IMR-90 (cell line): ENCODE measurements around the gene S1PR4. TPM values are rescaled to one million over a fixed set of nuclear protein-coding genes. Genes with fewer than 3 reads are reported as not detected.

ENCODE experiments used
- ATAC-seq: fragments of 200-7000 bp; cut with Tn5 transposase; 2 replicates; pipeline ENCODE4 v1.9.1; 2020; ENCODE audit warnings: low read depth, mild to moderate bottlenecking, moderate library complexity
- BruUV-seq: library from RNA; stranded (reverse); fragments of 400-500 nt; replicated peaks from 2 replicates; lab custom pipeline; 2021; lab: Mats Ljungman, UMichigan
- CTCF ChIA-PET: fragments of 300-600 bp; formaldehyde crosslinking; extraction: SDS; loops from one replicate; lab custom pipeline; 2021; ENCODE audit warnings: antibody characterized with exemption; lab: Yijun Ruan, JAX
- POLR2A ChIA-PET: fragments of 300-600 bp; sonication (Branson Sonifier 250); formaldehyde crosslinking; loops from one replicate; lab custom pipeline; 2022; ENCODE audit warnings: antibody characterized with exemption; ENCODE audit not compliant: unreplicated experiment; lab: Charles Lee
- DNase-seq: peaks from one replicate; pipeline ENCODE4 v3.0.0; 2013
- H2AFZ ChIP-seq: replicated peaks from 2 replicates; pipeline ENCODE3; 2013; ENCODE audit warnings: low read length, mild to moderate bottlenecking; ENCODE audit not compliant: poor library complexity
- H2AK5ac ChIP-seq: 2 replicates; pipeline ENCODE4 v1.6.1; 2013; ENCODE audit warnings: low read depth, low read length, inconsistent platforms
- H2AK9ac ChIP-seq: replicated peaks from 2 replicates; pipeline ENCODE3; 2013; ENCODE audit warnings: mild to moderate bottlenecking, low read depth, low read length, moderate library complexity; ENCODE audit not compliant: poor library complexity
- H2BK120ac ChIP-seq: 2 replicates; pipeline ENCODE4 v1.6.1; 2013; ENCODE audit warnings: low read depth, low read length, inconsistent platforms
- H2BK15ac ChIP-seq: 3 replicates; pipeline ENCODE4 v1.6.1; 2013; ENCODE audit warnings: low read depth, low read length, inconsistent platforms
- H2BK20ac ChIP-seq: 2 replicates; pipeline ENCODE4 v1.6.1; 2013; ENCODE audit warnings: low read depth, mild to moderate bottlenecking, inconsistent platforms, low read length, moderate library complexity
- H2BK5ac ChIP-seq: 2 replicates; pipeline ENCODE4 v1.6.1; 2013; ENCODE audit warnings: mild to moderate bottlenecking, low read depth, low read length, inconsistent platforms; ENCODE audit not compliant: poor library complexity, severe bottlenecking
- H3K14ac ChIP-seq: replicated peaks from 2 replicates; pipeline ENCODE4 v1.6.1; 2013; ENCODE audit warnings: low read depth, low read length, inconsistent platforms
- H3K18ac ChIP-seq: 2 replicates; pipeline ENCODE4 v1.6.1; 2013; ENCODE audit warnings: low read depth, low read length, control low read depth
- H3K23ac ChIP-seq: 2 replicates; pipeline ENCODE4 v1.6.1; 2013; ENCODE audit warnings: low read depth, low read length, inconsistent platforms
- H3K27ac ChIP-seq: 2 replicates; pipeline ENCODE4 v1.5.1; 2013; ENCODE audit warnings: mild to moderate bottlenecking, control low read depth, low read length; ENCODE audit not compliant: insufficient read depth
- H3K27me3 ChIP-seq: 2 replicates; pipeline ENCODE4 v1.6.1; 2013; ENCODE audit warnings: low read length; ENCODE audit not compliant: control insufficient read depth, insufficient read depth
- H3K36me3 ChIP-seq: 2 replicates; pipeline ENCODE4 v1.6.1; 2013; ENCODE audit warnings: low read length, mixed read lengths; ENCODE audit not compliant: control insufficient read depth, insufficient read depth
- H3K4ac ChIP-seq: 2 replicates; pipeline ENCODE4 v1.6.1; 2013; ENCODE audit warnings: low read depth, low read length, inconsistent platforms
- H3K4me1 ChIP-seq: 2 replicates; pipeline ENCODE4 v1.6.1; 2013; ENCODE audit warnings: low read length, mixed read lengths; ENCODE audit not compliant: control insufficient read depth, insufficient read depth
- H3K4me2 ChIP-seq: 2 replicates; pipeline ENCODE4 v1.6.1; 2013; ENCODE audit warnings: low read depth, mild to moderate bottlenecking, control low read depth, low read length, moderate library complexity
- H3K4me3 ChIP-seq: 2 replicates; pipeline ENCODE4 v1.5.1; 2013; ENCODE audit warnings: low read depth, mild to moderate bottlenecking, control low read depth, low read length, moderate library complexity; ENCODE audit not compliant: insufficient read depth
- H3K56ac ChIP-seq: 2 replicates; pipeline ENCODE4 v1.6.1; 2013; ENCODE audit warnings: low read length, inconsistent platforms; ENCODE audit not compliant: insufficient read depth; ENCODE audit errors: extremely low read depth
- H3K79me1 ChIP-seq, 2 experiments: 2 replicates each; pipeline ENCODE4 v1.6.1; 2013; ENCODE audit warnings: low read length in 2 of 2, inconsistent platforms in 1 of 2, low read depth in 1 of 2
- H3K9ac ChIP-seq: 2 replicates; pipeline ENCODE4 v1.6.1; 2013; ENCODE audit warnings: low read depth, low read length, control low read depth
- H3K9me1 ChIP-seq: 2 replicates; pipeline ENCODE4 v1.6.1; 2013; ENCODE audit warnings: low read length, inconsistent platforms; ENCODE audit not compliant: insufficient read depth
- H3K9me3 ChIP-seq: 2 replicates; pipeline ENCODE4 v1.6.1; 2013; ENCODE audit warnings: low read length; ENCODE audit not compliant: control insufficient read depth, insufficient read depth
- H4K20me1 ChIP-seq: 2 replicates; pipeline ENCODE4 v1.6.1; 2013; ENCODE audit warnings: low read length, inconsistent platforms; ENCODE audit not compliant: insufficient read depth
- H4K5ac ChIP-seq: 2 replicates; pipeline ENCODE4 v1.6.1; 2013; ENCODE audit warnings: mild to moderate bottlenecking, low read depth, low read length, control low read depth
- H4K8ac ChIP-seq, 2 experiments: 2 replicates each; pipeline ENCODE4 v1.6.1; 2013; ENCODE audit warnings: low read depth in 2 of 2, low read length in 2 of 2, control low read depth in 1 of 2, inconsistent platforms in 1 of 2
- H4K91ac ChIP-seq: 2 replicates; pipeline ENCODE4 v1.6.1; 2013; ENCODE audit warnings: low read depth, low read length, inconsistent platforms; ENCODE audit not compliant: insufficient read depth
- CTCF ChIP-seq: conservative IDR thresholded peaks from 2 replicates; pipeline ENCODE4 v1.5.1; 2012; ENCODE audit warnings: mild to moderate bottlenecking, low read depth, low read length, improper control_type of control experiment
- NFE2L2 ChIP-seq: fragments of 150-350 bp; IDR thresholded peaks from 2 replicates; pipeline ENCODE4 v1.6.1; 2016; ENCODE audit warnings: low read depth, mild to moderate bottlenecking, low read length
- RAD21 ChIP-seq: IDR thresholded peaks from 2 replicates; pipeline ENCODE4 v1.6.1; 2012; ENCODE audit warnings: low read length, improper control_type of control experiment
- RCOR1 ChIP-seq: IDR thresholded peaks from 2 replicates; pipeline ENCODE4 v1.6.1; 2012; ENCODE audit warnings: mild to moderate bottlenecking, low read length, improper control_type of control experiment; ENCODE audit not compliant: insufficient replicate concordance
- SMC3 ChIP-seq: fragments of 150-350 bp; IDR thresholded peaks from 2 replicates; pipeline ENCODE4 v1.6.1; 2016; ENCODE audit warnings: low read depth, mild to moderate bottlenecking, antibody characterized with exemption, low read length, moderate library complexity
- WGBS, 2 experiments: methylation state at CpG; one replicate each; pipeline versions ENCODE4 v1.1.5 to v1.1.7; 2013; ENCODE audit warnings: missing lambda C conversion rate in 2 of 2; ENCODE audit not compliant: insufficient read length in 1 of 2; ENCODE audit errors: extremely low coverage in 2 of 2; 5-methylcytosine and 5-hydroxymethylcytosine counted together
- dilution Hi-C: fragments of 300-500 bp; cut with HindIII; formaldehyde crosslinking; loops from one replicate; pipeline ENCODE4 v1.14.3; 2018; ENCODE audit warnings: low sequenced_read_pairs; ENCODE audit not compliant: unreplicated experiment
- in situ Hi-C: fragments of 300-500 bp; cut with MboI; formaldehyde crosslinking; loops from 3 replicates; pipeline ENCODE4 v1.14.3; 2019; ENCODE audit warnings: low sequenced_read_pairs, inconsistent platforms, mixed read lengths
- intact Hi-C: fragments of 100-400 bp; cut with micrococcal nuclease; formaldehyde crosslinking; loops from 2 replicates; pipeline ENCODE4 v1.10.0; 2022
- polyA plus RNA-seq, 3 experiments: library from polyadenylated mRNA; depleted of rRNA; stranded (reverse); fragments of >200 nt; gene quantifications; 2 replicates each; pipeline ENCODE4 v1.2.3, GENCODE V29; 2012; ENCODE audit warnings: low replicate concordance in 1 of 3
- total RNA-seq: library from RNA; depleted of rRNA; stranded (reverse); fragments of >200 nt; gene quantifications from 2 replicates; pipeline ENCODE4 v1.2.3, GENCODE V29; 2012

S1PR4 gene
- total and polyA plus RNA-seq, 2 of the 4 experiments (the other 2 are of a cell fraction): not detected

GRCh38 chr19:3208317-3209207 is 30.0 kb downstream of the S1PR4 start (continued):
- TF ChIP-seq RCOR1: no peak

DNA sequence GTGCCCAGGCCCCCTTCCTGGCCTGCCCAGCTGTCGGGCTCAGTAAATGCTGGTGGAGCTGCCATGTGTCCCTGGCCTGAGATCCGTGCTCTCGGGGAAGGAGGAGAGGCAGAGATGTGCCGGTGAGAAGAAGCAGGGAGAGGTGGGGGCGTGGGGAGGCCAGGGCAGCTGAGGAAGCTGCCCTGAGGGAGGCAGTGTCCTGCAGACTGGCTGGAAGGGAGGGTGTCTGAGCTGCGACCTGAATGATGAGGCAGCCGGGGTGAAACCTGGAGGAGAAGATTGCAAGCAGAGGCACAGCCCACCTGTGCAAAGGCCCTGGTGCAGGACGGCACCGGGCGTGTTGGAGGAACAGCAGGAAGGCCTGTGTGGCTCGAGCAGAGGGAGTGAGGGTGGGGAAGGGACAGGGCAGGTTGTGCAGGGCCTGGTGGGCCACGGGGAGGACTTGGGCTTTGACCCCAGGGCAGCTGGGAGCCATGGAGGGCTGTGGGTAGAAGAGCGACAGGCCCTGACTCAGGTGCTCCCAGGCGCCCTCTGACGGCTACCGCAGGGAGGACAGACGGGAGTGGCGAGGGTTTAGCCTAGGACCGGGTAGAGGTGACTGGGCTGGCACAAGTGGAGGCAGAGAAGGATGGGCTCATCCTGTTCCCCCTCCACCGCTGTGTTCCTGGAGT is 31.9 kb downstream of the S1PR4 start:
- H3K27me3 ChIP-seq: no peaks in the 10 kb centered on the region
- peak; percentile 92 for ATAC-seq
- H3K4me1 ChIP-seq: no peaks in the 10 kb centered on the region
- peak overlapping the region; percentile 14 for H2AFZ ChIP-seq
- H3K79me1 ChIP-seq: no peaks in the 10 kb centered on the region
- no peak overlapping the region for H2BK120ac ChIP-seq
- H2BK5ac ChIP-seq: no peak overlapping the region
- H2BK15ac ChIP-seq: no peak overlapping the region
- H4K20me1 ChIP-seq: peaks cover 13% of the 10 kb centered on the region
- DNase-seq: no peak
- no peak overlapping the region for H3K4me3 ChIP-seq
- H3K14ac ChIP-seq: no peak overlapping the region
- H3K4ac ChIP-seq: no peak overlapping the region
- H3K36me3 ChIP-seq: peaks cover 16% of the 10 kb centered on the region
- in situ Hi-C loops: no loop called here
- ChIA-PET CTCF (no interaction called here), POLR2A (no interaction called here)
- H4K5ac ChIP-seq: no peak overlapping the region
- WGBS, 2 experiments: 70% methylated on average over 5 of the region's 20 CpGs; no CpG with 5 or more reads in 1 of the 2 experiments
- no peak overlapping the region for H2BK20ac ChIP-seq
- TF ChIP-seq NFE2L2 (no peak), CTCF (peak; percentile 56), RCOR1 (no peak), SMC3 (peak; percentile 50), RAD21 (peak; percentile 42)
- no peak overlapping the region for H3K27ac ChIP-seq
- BruUV-seq: no TSS peak
- H3K23ac ChIP-seq: no peak overlapping the region
- no peak overlapping the region for H4K91ac ChIP-seq
- dilution Hi-C loops: no loop called here
- H3K9me1 ChIP-seq: no peaks in the 10 kb centered on the region
- no peak overlapping the region for H2AK5ac ChIP-seq
- no peak overlapping the region for H3K56ac ChIP-seq
- no peak overlapping the region for H4K8ac ChIP-seq
- H3K9ac ChIP-seq: no peak overlapping the region
- no peaks in the 10 kb centered on the region for H3K9me3 ChIP-seq
- H3K4me2 ChIP-seq: no peak overlapping the region
- intact Hi-C loops: no loop called here
- H3K18ac ChIP-seq: no peak overlapping the region
- H2AK9ac ChIP-seq: peak overlapping the region; percentile 82
